ENCODE results near the gene METTL14. TPM values are rescaled to one million over a fixed set of nuclear protein-coding genes. Genes with fewer than 3 reads are reported as not detected.
A peak's percentile ranks its signal among the peaks of the same experiment; 100 is the strongest.

The METTL14 gene
- total RNA-seq, 1 donor, result 25.3 TPM

- DNase-seq (ENCODE audit: insufficient read length, low spot score, missing footprints), result peak; percentile 31
- Histone ChIP-seq H2AFZ (ENCODE audit: low read length) (no peak overlapping the region), H3K36me3 (ENCODE audit: insufficient read depth, low read length) (no peaks in the 10 kb centered on the region), H3K9me3 (ENCODE audit: low read depth, low read length) (no peaks in the 10 kb centered on the region), H3K4me1 (ENCODE audit: insufficient read depth, low read length) (no peaks in the 10 kb centered on the region), H3K27me3 (ENCODE audit: insufficient read depth, low read length) (no peaks in the 10 kb centered on the region), H3K4me2 (ENCODE audit: insufficient read depth, low read length) (no peak overlapping the region), H4K20me1 (ENCODE audit: insufficient read depth, low read length) (no peaks in the 10 kb centered on the region), H3K27ac (ENCODE audit: low read depth, low read length) (no peak overlapping the region), H3K4me3 (ENCODE audit: insufficient read depth, low read length) (no peak overlapping the region), H3K79me2 (ENCODE audit: insufficient read depth, low read length) (no peaks in the 10 kb centered on the region)
- TF ChIP-seq CTCF (IDR thresholded peaks at IDR 0.05; ENCODE audit: extremely low read depth, low read depth, low read length), result peak; percentile 24
Measured at GRCh38 chr4:118676128-118676527, 9.1 kb upstream of the METTL14 start.

- Histone ChIP-seq H3K9me3 (ENCODE audit: low read depth, low read length) (no peaks in the 10 kb centered on the region), H3K4me1 (ENCODE audit: insufficient read depth, low read length) (peaks cover under 1% of the 10 kb centered on the region), H4K20me1 (ENCODE audit: insufficient read depth, low read length) (no peaks in the 10 kb centered on the region), H3K4me2 (ENCODE audit: insufficient read depth, low read length) (no peak overlapping the region), H2AFZ (ENCODE audit: low read length) (no peak overlapping the region), H3K27me3 (ENCODE audit: insufficient read depth, low read length) (no peaks in the 10 kb centered on the region), H3K36me3 (ENCODE audit: insufficient read depth, low read length) (no peaks in the 10 kb centered on the region), H3K4me3 (ENCODE audit: insufficient read depth, low read length) (no peak overlapping the region), H3K79me2 (ENCODE audit: insufficient read depth, low read length) (peaks cover 4% of the 10 kb centered on the region), H3K27ac (ENCODE audit: low read depth, low read length) (no peak overlapping the region)
- TF ChIP-seq CTCF (IDR thresholded peaks at IDR 0.05; ENCODE audit: extremely low read depth, low read depth, low read length), result no peak
- no peak for DNase-seq (ENCODE audit: insufficient read length, low spot score, missing footprints)
Measured at GRCh38 chr4:118680808-118681207, 4.4 kb upstream of the METTL14 start.

- Histone ChIP-seq H3K27me3 (ENCODE audit: insufficient read depth, low read length) (no peaks in the 10 kb centered on the region), H3K79me2 (ENCODE audit: insufficient read depth, low read length) (peaks cover 25% of the 10 kb centered on the region), H2AFZ (ENCODE audit: low read length) (peak overlapping the region; percentile 10), H3K9me3 (ENCODE audit: low read depth, low read length) (no peaks in the 10 kb centered on the region), H4K20me1 (ENCODE audit: insufficient read depth, low read length) (peaks cover 5% of the 10 kb centered on the region), H3K4me1 (ENCODE audit: insufficient read depth, low read length) (peaks cover 12% of the 10 kb centered on the region), H3K4me3 (ENCODE audit: insufficient read depth, low read length) (no peak overlapping the region), H3K27ac (ENCODE audit: low read depth, low read length) (no peak overlapping the region), H3K4me2 (ENCODE audit: insufficient read depth, low read length) (no peak overlapping the region), H3K36me3 (ENCODE audit: insufficient read depth, low read length) (peaks cover 3% of the 10 kb centered on the region)
- DNase-seq (ENCODE audit: insufficient read length, low spot score, missing footprints), result peak; percentile 84
- peak; percentile 62 for TF ChIP-seq CTCF (IDR thresholded peaks at IDR 0.05; ENCODE audit: extremely low read depth, low read depth, low read length)
Measured at GRCh38 chr4:118682928-118683327, 2.3 kb upstream of the METTL14 start.

GRCh38 chr4:118683513-118683912 is 1.7 kb upstream of the METTL14 start:
- Histone ChIP-seq H3K4me2 (ENCODE audit: insufficient read depth, low read length) (peak overlapping the region; percentile 38), H3K4me3 (ENCODE audit: insufficient read depth, low read length) (no peak overlapping the region), H3K4me1 (ENCODE audit: insufficient read depth, low read length) (peaks cover 12% of the 10 kb centered on the region), H4K20me1 (ENCODE audit: insufficient read depth, low read length) (peaks cover 5% of the 10 kb centered on the region), H3K9me3 (ENCODE audit: low read depth, low read length) (no peaks in the 10 kb centered on the region), H2AFZ (ENCODE audit: low read length) (peak overlapping the region; percentile 91), H3K79me2 (ENCODE audit: insufficient read depth, low read length) (peaks cover 28% of the 10 kb centered on the region), H3K27ac (ENCODE audit: low read depth, low read length) (no peak overlapping the region), H3K36me3 (ENCODE audit: insufficient read depth, low read length) (peaks cover 9% of the 10 kb centered on the region), H3K27me3 (ENCODE audit: insufficient read depth, low read length) (no peaks in the 10 kb centered on the region)
- no peak for TF ChIP-seq CTCF (IDR thresholded peaks at IDR 0.05; ENCODE audit: extremely low read depth, low read depth, low read length)
- no peak for DNase-seq (ENCODE audit: insufficient read length, low spot score, missing footprints)
